Esophagus (tissue), 2 donors: Measurements from ENCODE around the gene EYS. TPM values are rescaled to one million over a fixed set of nuclear protein-coding genes. Genes with fewer than 3 reads are reported as not detected.

Experiments used
- H3K27ac ChIP-seq, 2 donors: one replicate each; pipeline ENCODE4 v1.5.1; 2013; ENCODE audit warnings: low read depth in 2 of 2, mild to moderate bottlenecking in 2 of 2, inconsistent platforms in 1 of 2, low read length in 1 of 2, moderate library complexity in 1 of 2
- H3K27me3 ChIP-seq, 2 donors: one replicate each; pipeline ENCODE4 v1.6.1; 2013; ENCODE audit warnings: low read length in 2 of 2, control low read depth in 1 of 2, mild to moderate bottlenecking in 1 of 2; ENCODE audit not compliant: insufficient read depth in 2 of 2, control insufficient read depth in 1 of 2
- H3K36me3 ChIP-seq, 2 donors: one replicate each; pipeline ENCODE4 v1.6.1; 2013; ENCODE audit warnings: low read length in 1 of 2; ENCODE audit not compliant: control insufficient read depth in 2 of 2, insufficient read depth in 2 of 2
- H3K4me1 ChIP-seq, 2 donors: one replicate each; pipeline ENCODE4 v1.6.1; 2013; ENCODE audit warnings: low read length in 1 of 2; ENCODE audit not compliant: control insufficient read depth in 2 of 2, insufficient read depth in 2 of 2
- H3K4me3 ChIP-seq, 2 donors: one replicate each; pipeline ENCODE4 v1.5.1; 2013; ENCODE audit warnings: low read length in 2 of 2, mild to moderate bottlenecking in 2 of 2, low read depth in 1 of 2, moderate library complexity in 1 of 2
- H3K9me3 ChIP-seq, 2 donors: one replicate each; pipeline ENCODE4 v1.6.1; 2013; ENCODE audit warnings: mild to moderate bottlenecking in 2 of 2, low read depth in 1 of 2, low read length in 1 of 2, moderate library complexity in 1 of 2; ENCODE audit not compliant: control insufficient read depth in 2 of 2, insufficient read depth in 1 of 2
- WGBS, 2 donors: extraction: QIAGEN DNeasy Blood & Tissue Kit; methylation state at CpG; one replicate each; pipeline ENCODE4 v1.1.7; 2013; 5-methylcytosine and 5-hydroxymethylcytosine counted together
- polyA plus RNA-seq, 2 donors: library from polyadenylated mRNA; stranded (reverse); fragments of 200-250 nt; gene quantifications; one replicate each; pipeline ENCODE4 v1.2.3, GENCODE V29; 2013
- donor health status: healthy with polysubstance abuse.
- donor health status: Bipolar disorder and iron deficiency.

Gene EYS
- polyA plus RNA-seq, 2 donors, result not detected

DNA sequence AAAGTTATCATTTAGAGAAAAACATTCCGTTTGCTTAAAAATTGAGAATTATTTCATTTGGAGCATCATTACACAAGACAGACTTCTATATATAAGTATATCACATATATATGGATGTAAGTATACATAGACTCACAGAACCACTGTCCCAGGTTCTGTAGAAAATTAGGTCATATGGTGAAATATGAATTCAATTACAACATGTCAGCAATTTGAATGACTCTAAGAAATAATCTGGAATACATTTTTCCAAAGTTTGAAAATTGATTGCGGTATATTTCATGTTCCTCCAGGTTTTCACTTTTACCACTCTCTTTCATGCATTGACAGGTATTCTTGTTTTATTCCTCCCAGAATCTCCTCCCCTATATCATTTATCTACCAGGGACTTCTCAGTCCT lies 1179.1 kb downstream of the EYS start:
- Histone ChIP-seq H3K4me1 (no peaks in the 10 kb centered on the region), H3K9me3 (no peaks in the 10 kb centered on the region), H3K27ac (no peak overlapping the region), H3K27me3 (no peaks in the 10 kb centered on the region), H3K4me3 (no peak overlapping the region), H3K36me3 (no peaks in the 10 kb centered on the region)
- WGBS, 2 donors, result 89 to 91% methylated on average over 2 of the region's 2 CpGs

DNA sequence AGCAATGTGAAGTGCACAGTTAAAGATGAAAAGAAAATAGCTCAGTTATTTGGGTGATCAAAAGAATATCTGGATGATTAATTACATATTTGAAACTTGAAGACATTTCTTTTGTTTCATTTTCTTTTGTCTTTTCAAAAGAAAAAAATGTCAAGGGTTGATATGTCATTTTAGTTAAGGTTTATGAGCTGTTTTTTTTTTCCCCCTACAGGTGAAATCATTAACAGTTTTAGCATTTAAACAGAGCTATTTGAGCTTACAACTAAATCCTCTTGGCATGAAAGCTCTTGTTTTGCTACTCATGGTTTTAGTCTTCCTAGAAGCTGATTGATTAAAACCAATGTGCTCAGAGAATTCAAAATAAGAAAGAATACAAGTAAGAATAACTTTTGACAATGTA lies 1184.2 kb downstream of the EYS start:
- Histone ChIP-seq H3K4me1 (no peaks in the 10 kb centered on the region), H3K4me3 (no peak overlapping the region), H3K27me3 (no peaks in the 10 kb centered on the region), H3K36me3 (no peaks in the 10 kb centered on the region), H3K27ac (no peak overlapping the region), H3K9me3 (no peaks in the 10 kb centered on the region)

DNA sequence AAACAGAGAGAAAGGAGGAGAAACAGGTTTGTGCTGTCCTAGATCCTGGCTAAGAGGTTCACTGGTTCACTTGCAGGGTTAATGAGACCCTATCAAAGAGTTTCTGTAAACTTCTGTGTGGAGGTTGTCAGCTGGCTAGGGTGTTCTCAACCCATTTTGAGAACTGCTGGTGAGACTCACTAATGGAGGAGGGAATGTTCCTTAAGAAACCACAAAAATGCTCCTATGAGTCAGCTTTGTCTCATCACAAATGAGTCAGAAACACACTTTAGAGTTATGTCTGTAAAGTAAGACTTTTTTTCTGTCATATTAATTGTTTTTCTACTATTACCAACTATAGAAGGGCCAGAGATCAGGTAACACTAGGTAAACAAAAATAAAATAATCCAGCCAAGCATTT lies 1187.0 kb downstream of the EYS start:
- no peaks in the 10 kb centered on the region for H3K36me3 ChIP-seq
- no peaks in the 10 kb centered on the region for H3K9me3 ChIP-seq
- H3K27ac ChIP-seq, result no peak overlapping the region
- H3K4me3 ChIP-seq, result no peak overlapping the region
- H3K27me3 ChIP-seq, result no peaks in the 10 kb centered on the region
- no peaks in the 10 kb centered on the region for H3K4me1 ChIP-seq

DNA sequence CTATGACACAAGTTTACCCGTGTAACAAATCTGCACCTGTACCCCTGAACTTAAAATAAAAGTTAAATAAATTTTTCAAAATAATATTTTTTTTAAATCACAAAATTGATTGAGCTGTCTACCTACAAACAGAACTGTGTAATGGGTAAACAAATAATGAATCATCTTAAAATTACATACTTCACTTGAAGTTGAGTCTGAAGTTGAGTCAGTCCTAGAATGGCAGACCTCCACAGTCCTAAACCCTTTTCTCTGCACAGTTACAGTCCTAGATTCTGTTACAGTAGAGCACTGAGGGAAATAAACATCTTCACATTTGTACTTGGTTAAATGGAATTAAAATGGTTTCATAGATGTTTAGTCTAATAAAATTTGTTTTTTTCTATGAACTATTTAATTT lies 1190.6 kb downstream of the EYS start:
- WGBS, 2 donors, result 62 to 71% methylated on average over 1 of the region's 1 CpG
- H3K27me3 ChIP-seq, result no peaks in the 10 kb centered on the region
- no peak overlapping the region for H3K27ac ChIP-seq
- no peaks in the 10 kb centered on the region for H3K4me1 ChIP-seq
- H3K36me3 ChIP-seq, result no peaks in the 10 kb centered on the region
- no peaks in the 10 kb centered on the region for H3K9me3 ChIP-seq
- no peak overlapping the region for H3K4me3 ChIP-seq

DNA sequence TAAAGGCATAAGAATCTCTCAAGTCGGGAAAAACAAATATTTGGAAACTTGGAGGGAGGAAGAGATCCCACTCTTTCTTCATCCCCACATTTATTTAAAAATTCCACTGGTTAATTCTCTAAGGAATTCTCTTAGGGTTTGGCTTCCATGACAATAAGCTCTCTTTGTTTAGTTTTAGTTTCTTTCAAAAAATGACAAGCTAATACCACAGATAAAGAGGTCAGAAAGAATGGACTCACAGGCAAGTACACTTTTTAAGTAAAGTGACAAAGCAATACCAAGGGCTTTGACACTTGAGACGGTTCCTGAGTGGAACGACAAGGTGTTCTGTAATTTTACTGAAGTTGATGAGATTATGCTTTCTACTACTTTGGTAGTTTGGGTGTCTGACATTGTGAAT lies 1199.4 kb downstream of the EYS start:
- Histone ChIP-seq H3K27ac (no peak overlapping the region), H3K27me3 (no peaks in the 10 kb centered on the region), H3K9me3 (no peaks in the 10 kb centered on the region), H3K4me3 (no peak overlapping the region), H3K4me1 (no peaks in the 10 kb centered on the region), H3K36me3 (no peaks in the 10 kb centered on the region)
- 38 to 49% methylated on average over 3 of the region's 3 CpGs for WGBS, 2 donors

DNA sequence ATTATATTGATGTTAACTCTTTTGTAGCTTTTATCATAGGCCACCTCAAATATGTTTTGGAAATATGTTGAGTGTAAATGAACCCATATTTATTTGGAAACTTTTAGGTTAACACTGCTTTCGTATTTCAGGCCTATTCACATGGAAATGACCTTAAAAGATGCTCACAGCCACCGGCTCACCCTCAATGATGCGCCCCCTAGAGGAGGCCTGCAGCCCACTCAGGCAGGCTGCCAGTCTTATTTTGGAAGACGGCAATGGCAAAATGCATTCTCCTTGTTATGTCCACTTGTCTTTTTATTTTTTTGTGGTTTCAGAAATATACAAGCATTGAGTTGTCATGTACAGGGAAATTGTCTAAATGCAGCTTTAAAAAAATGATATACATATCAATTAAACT lies 1201.7 kb downstream of the EYS start:
- no peaks in the 10 kb centered on the region for H3K9me3 ChIP-seq
- no peaks in the 10 kb centered on the region for H3K36me3 ChIP-seq
- H3K4me3 ChIP-seq, result no peak overlapping the region
- H3K27me3 ChIP-seq, result no peaks in the 10 kb centered on the region
- H3K4me1 ChIP-seq, result no peaks in the 10 kb centered on the region
- H3K27ac ChIP-seq, result no peak overlapping the region
- 53 to 57% methylated on average over 4 of the region's 4 CpGs for WGBS, 2 donors

DNA sequence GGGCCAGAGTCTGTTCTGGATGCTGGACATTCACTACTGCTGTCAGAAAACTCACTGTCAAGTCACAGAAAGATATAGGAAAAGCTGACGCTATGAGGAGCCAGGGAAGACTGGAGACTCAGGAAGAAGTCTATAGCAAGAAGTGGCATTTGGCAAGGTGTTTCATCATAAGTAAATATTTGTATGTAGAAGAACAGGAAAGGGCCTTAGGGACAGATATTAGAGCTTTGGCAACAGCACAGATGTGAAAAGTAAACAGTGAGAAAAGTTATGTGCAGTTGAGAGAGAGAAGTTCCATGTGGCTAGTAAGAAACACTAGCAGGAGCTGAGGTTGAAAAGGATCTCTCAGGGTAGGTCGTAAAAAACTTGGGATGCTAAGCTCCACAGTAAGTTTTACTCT lies 1202.5 kb downstream of the EYS start:
- H3K9me3 ChIP-seq, result no peaks in the 10 kb centered on the region
- H3K36me3 ChIP-seq, result no peaks in the 10 kb centered on the region
- H3K4me3 ChIP-seq, result no peak overlapping the region
- no peaks in the 10 kb centered on the region for H3K27me3 ChIP-seq
- no peak overlapping the region for H3K27ac ChIP-seq
- 26 to 39% methylated on average over 2 of the region's 2 CpGs for WGBS, 2 donors
- H3K4me1 ChIP-seq, result no peaks in the 10 kb centered on the region

- Histone ChIP-seq H3K4me3 (no peak overlapping the region), H3K4me1 (no peaks in the 10 kb centered on the region), H3K27me3 (no peaks in the 10 kb centered on the region), H3K27ac (no peak overlapping the region), H3K9me3 (no peaks in the 10 kb centered on the region), H3K36me3 (no peaks in the 10 kb centered on the region)
- WGBS, 2 donors, result 18 to 35% methylated on average over 2 of the region's 2 CpGs
Measured at GRCh38 chr6:64502801-64503200, 1204.2 kb downstream of the EYS start.

DNA sequence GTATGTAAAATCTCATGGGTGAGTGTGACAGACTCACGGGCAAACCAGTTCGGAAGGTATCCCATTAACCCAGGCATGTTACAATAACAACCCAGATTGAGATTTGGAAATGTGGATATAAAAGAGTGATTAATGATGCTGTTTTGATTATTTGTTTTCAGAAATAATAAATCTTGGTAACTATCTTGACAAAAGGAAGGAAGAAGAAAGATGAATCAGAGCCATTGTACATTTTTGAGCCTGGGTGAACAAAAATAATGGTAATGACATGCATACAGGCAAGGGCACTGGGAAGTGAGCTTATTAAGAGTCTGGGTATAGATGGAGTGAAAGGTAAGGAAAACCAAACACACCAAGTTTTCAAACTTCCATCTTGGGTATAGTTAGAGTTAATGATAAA lies 1209.4 kb downstream of the EYS start:
- H3K4me1 ChIP-seq, result no peaks in the 10 kb centered on the region
- no peaks in the 10 kb centered on the region for H3K27me3 ChIP-seq
- no peak overlapping the region for H3K4me3 ChIP-seq
- no peaks in the 10 kb centered on the region for H3K9me3 ChIP-seq
- 81 to 90% methylated on average over 2 of the region's 2 CpGs for WGBS, 2 donors
- no peak overlapping the region for H3K27ac ChIP-seq
- no peaks in the 10 kb centered on the region for H3K36me3 ChIP-seq

GRCh38 chr6:64489763-64490162 lies 1217.3 kb downstream of the EYS start:
- 35 to 40% methylated on average over 2 of the region's 2 CpGs for WGBS, 2 donors
- Histone ChIP-seq H3K27me3 (no peaks in the 10 kb centered on the region), H3K4me1 (no peaks in the 10 kb centered on the region), H3K27ac (no peak overlapping the region), H3K4me3 (no peak overlapping the region), H3K9me3 (no peaks in the 10 kb centered on the region), H3K36me3 (no peaks in the 10 kb centered on the region)
